Measurements from ENCODE around the gene SETBP1.
"Not testable (repeated sequence)": the region's sequence is repeated elsewhere in the genome, so short reads cannot be mapped to it uniquely, and the experiment has no call there.

SETBP1 gene

DNA sequence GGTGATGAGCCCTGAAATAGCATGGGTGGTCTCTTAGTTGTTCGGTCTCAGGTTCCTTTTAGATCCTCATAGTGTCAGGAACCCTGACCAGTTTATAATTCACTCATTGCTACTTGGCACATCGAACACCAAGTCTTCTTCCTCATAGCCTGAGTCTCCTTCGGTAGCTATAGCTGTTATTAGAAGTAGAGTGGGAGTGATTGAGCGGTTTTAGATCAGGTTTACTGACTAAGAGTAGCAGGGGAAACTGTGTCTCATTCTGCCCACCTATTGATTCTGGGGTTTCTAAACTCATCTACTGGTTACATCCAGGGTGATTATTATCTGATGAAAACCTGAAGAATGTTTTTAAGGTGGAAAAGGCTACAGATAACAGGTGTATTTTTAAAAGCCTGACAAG is 114.6 kb downstream of the SETBP1 start:
- DNase-seq: no peak

DNA sequence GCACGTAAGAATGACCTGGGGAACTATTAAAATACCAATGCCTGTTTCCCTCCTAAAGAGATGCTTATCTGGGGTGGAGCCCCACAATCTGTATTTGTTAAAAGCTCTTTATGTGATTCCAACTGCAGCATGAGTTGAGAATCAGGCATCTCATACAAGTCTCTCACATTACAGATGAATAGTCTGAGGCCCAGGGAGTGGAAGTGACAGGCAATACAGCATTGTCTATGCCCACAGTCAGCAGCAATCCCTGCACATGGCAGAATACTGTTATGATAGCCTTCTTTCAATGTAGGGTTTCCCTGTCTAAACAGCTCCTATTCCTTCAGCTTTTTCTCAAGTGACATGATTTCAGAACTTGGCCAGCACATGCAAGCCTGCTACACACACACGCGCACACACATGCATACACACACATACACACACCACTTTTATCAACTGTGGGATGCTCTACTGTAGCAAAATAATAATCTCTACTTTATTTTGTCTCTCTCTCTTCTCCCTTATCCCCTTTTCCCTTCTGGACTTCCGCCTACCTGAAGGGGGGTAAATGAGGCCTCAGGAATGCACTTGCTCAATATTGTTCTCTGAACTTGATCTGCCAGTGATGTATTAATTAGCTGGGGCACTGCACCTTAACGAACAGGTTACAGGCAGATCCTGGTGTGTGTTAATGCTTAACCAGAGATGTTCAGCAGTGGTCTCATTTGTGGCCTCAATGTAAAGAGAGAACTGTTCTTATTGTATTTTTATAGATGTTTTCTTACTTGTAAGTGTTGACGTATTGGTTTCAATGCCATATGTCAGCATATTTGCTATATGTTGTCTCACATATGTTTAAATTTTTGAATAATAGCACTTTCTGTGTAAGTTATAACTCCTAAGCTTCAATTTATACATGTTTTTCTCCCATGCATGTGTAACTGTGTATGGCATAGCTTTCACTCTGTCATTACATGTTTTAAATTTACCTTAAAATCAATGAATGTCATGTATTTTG is 116.0 kb downstream of the SETBP1 start:
- no peak for DNase-seq

DNA sequence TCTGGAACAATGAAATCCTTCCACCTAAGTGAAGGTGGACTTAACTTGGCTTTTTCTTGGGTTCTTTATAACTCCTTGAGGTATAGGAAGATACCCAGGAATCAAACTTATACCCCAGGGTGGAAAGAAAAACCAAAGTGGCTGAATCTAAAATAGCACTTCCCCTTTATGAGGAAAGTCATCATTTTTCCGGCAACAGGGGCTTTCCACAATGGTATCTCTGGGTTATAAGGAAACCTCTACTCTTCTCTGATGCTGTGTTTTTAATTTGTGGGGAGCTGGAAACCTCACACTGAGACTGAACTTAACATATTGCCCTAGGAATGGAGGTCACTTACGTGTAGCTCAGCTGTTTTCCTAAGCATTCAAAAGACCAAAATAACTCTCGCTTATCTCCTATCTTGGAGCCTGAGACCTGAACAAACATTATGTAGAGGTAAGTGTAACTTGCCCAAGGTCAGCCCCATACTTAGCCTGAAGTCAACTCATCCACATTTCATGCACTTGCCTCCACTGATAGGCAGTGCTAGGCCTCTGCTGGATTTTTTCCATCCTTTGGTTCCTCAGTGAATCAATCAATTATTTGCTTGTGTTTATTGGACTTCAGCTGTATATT is 117.9 kb downstream of the SETBP1 start:
- peak; percentile 2 for DNase-seq

DNA sequence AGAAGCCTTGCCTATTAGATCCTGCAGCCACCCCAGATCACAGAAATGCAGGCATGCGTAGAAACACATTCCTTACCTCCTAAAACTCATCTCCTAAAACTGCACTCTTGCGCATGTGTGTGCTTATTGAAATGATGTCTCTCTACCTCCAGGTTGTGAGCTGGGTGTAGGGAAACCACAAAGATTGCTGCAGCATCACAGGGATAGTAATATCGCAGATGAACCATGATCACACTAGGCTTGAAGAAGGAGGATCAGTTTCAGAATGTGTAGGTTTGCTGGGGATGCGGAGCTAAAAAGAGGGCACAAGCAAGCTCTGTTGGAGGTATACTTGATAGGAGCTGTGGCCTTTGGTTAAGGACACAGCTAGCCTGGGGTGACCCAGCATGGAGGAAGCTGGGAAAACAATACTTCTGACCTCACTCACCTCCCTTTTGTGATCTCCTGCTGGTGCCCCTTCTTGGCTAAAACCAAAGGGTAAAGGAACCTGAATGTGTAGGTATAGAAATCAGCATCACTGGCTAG is 118.8 kb downstream of the SETBP1 start:
- no peak for DNase-seq

DNA sequence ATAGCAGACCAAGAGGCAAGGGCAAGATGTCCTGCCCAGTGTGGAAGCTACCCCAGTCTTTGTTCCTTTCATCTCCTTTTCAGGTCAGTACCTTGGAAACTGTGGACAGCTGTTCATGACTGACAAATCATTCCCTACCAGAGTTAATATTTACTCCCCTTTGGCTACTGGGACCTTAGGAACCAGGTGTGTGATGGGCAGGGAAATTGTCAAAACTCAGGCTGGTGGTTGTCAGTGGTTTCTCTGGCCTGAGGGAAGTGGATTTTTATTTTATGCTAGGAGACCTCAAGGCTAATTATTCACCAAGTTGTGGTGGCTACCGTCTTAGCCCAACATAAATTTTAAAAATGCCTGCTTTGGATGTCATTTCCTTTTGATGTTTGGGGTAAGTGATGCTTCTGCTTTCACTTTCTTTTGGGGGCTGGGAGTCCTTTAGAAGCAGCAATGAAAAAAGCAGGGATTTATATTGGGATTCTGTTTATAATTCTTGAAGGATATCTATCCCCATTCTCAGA is 119.3 kb downstream of the SETBP1 start:
- no peak for DNase-seq

DNA sequence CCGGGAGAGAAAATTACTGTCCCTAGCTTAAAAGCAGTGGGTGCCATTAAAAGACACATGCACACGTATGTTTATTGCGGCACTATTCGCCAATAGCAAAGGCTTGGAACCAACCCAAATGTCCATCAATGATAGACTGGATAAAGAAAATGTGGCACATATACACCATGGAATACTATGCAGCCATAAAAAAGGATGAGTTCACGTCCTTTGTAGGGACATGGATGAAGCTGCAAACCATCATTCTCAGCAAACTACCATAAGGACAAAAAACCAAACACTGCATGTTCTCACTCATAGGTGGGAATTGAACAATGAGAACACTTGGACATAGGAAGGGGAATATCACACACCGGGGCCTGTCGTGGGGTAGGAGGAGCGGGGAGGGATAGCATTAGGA is 120.1 kb downstream of the SETBP1 start:
- not testable (repeated sequence) for DNase-seq

DNA sequence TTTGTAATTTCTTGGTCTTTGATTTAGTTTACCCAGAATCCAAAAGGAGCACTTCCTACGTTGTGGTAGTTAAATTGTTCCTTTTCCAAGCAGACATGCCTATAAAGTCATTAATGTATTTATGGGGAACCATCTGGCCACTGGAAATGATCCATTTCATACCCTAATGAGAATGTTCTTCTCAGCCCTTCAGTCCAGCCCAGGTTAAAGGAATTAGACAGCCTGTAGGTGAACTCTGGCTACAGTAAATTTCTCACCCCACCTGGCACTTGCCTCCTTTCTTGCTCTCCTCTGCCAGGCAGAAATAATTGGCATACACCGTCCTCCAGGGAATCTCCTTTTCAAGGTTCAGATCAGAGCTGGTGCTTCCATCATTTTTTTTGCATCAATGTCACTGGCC is 121.1 kb downstream of the SETBP1 start:
- DNase-seq: no peak

DNA sequence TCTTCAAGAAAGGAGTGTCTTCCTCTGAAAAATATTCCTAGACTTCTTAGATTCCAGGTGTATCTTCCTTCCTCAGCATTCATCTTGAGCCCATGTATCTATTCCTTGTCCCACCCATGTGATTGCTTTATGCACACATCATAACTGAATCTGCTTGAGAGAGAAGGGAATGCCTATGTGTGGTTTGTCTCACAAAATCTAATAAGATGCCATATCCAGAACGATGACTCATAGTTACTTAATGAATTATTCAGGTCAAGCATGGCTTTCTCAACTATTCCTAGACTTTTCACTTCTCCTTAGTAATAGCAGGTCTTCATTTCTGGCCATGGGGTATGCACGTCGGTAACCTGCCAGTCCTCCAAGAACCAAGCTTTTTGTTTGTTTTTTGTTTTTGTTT is 121.8 kb downstream of the SETBP1 start:
- DNase-seq: no peak

DNA sequence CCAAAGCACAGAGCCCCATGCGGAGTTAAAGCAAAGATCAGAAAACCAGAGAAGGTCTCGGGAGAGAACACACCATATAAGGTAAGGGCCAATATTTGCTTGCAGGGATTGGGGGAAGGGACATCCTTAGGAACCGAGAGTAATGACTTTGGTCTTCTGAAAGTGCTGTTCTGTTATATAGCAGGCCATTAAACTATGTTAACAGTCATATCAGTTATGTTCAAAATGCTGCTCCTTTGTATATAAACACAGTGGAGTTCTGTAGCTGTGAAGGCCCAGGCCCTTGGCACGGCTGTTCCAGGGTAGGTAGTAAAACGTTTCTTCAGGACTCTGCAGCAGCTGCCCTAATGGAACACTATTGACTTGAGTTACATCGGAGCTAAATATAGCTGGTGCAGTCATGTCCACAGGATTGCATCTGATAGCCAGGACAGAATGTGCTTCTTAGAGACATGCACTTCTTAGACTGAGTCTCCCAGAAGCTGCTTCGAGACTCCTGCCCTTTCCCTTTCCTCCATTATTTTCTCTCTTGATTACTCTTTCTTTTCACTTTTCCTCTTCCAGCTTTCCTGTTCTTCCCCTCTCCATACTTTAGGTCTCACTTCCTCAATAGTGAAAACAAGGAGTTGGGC is 122.4 kb downstream of the SETBP1 start:
- no peak for DNase-seq

DNA sequence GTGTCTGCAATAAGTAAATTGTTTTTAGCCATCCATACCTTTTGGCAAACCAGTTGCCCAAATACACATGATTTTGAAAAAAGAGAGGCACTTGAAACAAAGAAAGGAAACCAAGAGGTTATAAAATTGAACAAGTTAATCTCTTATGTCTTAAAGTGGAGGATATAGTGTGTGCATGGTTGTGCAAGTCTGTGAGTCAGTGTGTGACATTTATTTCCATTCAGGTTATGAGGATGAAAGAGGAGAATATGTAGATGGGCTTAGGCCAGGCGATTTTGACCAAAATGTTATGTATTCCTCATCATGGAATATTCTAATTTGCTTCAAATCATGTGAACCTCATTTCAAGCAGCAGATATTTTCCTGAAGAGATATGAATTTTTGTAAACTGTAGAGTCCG is 123.3 kb downstream of the SETBP1 start:
- DNase-seq: no peak

DNA sequence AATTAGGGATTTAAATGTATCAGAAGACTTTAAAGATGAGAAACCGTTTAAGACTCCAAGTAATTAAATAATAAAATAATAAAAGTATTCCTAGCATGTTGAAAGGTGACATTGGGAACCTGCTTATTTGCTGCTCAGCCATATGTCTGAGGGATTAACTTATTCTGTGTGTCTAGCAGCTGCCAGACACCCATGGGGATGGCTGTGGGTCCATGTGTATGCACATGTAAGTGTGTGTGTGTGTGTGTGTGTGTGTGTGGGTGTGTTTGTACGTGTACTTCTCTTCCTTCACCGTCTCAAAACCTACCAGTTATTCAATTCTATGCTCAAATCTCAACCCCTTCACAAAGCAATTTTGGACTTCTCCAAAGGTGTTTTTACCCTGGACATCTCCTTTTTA is 124.5 kb downstream of the SETBP1 start:
- no peak for DNase-seq

DNA sequence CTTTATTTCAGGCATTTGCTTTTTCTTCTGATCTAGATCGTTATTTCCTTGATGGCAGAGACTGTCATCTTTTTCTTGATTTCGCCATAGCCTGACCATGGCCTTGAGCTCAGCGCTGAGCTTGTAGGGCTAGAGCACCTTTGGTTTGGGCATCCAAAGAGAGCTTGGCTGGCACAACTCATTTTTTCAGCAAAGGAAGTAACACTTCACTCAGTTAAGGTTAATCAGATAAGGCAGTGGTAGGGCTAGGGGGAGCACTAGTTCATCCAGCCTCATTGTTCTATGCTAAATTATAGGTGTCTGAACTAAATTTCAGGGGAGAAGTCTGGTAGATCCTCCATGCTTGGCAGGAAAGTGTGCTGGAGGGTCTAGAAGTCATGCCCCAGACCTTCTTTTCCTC is 125.0 kb downstream of the SETBP1 start:
- DNase-seq: peak; percentile 18

DNA sequence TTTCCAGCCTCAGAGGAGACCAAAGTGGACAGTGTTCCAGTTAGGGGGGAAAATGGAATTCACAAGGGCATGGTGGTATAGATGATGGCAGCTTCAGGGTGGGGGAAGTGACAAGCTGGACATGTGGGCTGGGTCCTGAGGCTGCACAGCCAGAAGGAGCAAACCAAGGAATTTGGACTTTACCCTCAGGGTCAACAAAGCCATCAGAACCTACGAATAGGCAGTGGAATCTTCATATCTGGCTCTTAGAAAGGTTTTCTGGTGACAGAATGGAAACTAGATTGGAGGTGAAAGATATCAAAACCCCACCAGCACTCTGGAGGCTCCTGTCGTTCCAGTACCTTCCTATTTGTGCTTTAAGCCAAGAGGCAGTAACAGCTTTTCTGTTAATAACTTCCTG is 127.1 kb downstream of the SETBP1 start:
- no peak for DNase-seq

DNA sequence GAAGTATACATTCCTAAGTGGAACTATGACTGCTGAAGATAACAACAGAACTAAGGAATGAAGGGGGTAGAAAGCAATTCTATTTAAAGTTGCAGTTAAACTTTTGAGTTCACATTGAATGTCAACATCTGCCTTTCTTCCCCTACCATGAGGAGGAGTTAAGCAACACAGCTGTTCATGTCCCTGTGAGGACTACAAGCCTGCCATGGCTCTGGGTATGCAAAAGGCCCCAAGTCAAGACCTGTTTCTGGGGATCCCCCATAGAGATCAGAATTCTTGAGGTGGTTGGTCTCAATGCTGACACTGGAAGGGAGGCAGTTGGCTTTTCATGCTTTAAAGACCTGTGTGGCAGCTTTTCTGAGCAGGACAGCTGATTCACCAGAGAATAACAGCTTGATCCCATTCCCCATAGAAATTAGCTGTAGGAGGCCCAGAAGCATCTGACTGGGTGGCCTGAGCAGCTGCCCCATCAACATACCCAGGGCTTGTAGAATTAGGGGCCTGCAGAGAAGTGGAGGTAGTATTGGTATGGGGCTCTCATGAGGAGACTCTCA is 131.0 kb downstream of the SETBP1 start:
- DNase-seq: no peak

DNA sequence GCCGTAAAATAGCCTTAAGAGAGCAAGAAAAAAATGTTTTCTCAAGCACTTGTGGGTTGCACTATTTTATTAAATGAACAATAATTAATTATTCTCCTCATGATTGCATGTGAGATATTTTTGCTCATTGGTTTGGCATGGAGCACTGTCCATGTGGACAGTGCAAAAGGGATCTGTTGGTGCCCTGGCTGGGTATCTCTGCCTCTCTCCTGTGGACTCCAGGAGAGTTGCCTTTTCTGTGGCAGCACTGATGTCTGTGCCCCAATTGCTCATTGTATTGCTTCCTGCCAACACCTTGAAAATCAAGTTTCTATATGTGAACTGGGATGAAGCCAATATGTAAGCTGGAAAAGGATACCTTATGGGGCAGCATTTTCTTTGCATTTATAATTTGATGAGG is 131.7 kb downstream of the SETBP1 start:
- DNase-seq: no peak

DNA sequence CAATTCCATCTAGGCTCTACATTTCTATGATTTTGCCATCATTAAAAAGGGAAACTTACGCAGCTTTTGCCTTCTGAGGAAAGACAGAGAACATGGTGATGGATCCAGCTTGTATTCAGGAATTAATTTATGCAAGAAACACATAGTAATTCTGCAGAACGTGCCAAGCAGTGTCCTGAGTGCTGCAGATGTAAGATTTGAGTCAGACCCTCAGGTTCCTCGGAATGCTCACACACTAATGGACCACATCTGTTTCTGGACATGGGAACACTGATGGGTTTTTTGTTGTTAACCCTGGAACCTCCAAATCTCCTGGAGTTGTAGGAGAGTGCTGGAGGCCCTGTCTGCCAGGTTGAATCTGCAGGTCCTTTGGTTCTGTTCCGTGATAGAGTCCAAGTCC is 132.9 kb downstream of the SETBP1 start:
- DNase-seq: no peak

DNA sequence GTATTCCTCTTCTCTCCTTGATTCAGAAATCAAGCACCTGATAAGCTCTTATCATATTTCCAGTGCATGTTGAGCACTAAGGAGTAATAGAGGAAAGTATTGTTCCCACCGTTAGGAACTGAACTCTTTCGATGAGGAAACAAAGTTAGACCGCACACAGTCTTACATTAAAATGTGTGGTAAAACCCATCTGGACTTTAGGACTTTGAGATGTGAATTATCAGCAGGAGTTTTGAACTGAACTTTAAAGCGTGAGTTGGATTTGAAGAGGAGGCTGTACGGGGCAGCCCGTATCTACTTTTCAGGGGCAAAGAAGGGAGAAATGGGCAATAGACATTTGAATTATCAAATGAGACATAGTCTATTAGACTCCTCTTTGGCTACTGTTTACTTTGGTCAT is 134.4 kb downstream of the SETBP1 start:
- DNase-seq: no peak

DNA sequence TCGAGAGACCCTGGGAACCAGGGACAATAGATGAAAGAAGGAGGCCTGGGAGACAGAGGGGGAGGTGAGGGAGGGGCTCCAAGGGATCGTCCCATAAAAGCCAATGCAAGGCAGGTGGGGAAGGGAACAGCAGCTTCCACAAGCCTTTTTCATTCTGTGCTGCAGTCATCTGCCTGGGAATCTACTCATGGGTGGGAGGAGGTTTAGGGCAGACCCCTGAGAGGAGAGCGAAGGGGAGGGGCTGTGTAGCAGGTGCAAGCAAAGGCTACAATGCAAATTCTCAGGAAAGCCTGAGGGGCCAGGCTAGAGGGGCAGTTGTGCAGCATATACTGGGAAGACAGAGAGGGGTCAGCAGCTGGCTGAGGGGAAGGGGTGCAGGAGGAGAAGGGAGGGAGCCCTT is 135.4 kb downstream of the SETBP1 start:
- no peak for DNase-seq

DNA sequence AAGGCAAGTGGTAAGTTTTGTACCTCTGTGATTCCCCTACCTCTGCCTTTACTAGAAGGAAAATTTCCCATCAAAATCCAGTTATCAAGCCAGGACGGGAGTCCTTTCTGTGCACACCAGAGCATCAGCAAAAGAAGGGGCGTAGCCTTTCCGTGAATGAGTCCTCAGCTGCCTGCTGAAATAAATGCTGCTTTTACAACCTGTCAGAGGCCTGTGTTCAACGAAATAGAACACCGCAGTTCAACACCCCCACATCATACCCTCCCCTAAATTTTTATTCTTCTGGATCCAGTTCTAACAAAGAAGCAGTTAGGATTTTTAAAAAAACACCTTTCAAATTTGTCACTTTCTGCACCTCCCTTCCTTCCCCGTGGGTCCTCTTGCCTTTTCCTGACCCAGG is 135.8 kb downstream of the SETBP1 start:
- no peak for DNase-seq

DNA sequence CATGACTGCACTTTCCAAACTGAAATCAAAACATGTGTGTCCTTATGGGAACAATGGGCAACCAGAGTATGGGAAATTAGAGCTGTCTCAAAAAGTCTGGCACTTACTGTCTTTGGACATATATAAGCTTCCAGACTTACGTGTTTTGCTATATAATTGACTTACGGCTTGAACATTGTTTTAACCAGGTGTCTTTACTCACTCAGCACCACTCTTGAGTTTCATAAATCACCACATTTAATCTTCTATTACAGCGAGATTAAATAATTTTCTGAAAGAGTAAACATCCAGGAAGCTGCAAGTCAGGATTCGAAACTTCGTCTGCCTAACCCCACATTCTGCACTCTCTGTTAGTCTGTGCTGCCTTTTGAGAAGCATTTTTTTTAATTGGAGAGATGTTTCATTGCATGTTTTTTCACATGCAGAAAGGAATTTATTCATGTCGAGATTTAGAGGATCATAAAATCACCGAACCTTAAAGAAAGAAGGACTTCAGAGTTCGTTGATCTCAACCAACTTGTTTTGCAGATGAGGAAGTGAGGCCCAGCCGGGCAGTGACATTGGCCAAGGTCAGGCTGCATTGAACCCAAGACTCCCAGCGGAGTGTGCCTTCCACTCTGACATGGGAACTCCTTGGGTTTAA is 137.3 kb downstream of the SETBP1 start:
- DNase-seq: no peak

DNA sequence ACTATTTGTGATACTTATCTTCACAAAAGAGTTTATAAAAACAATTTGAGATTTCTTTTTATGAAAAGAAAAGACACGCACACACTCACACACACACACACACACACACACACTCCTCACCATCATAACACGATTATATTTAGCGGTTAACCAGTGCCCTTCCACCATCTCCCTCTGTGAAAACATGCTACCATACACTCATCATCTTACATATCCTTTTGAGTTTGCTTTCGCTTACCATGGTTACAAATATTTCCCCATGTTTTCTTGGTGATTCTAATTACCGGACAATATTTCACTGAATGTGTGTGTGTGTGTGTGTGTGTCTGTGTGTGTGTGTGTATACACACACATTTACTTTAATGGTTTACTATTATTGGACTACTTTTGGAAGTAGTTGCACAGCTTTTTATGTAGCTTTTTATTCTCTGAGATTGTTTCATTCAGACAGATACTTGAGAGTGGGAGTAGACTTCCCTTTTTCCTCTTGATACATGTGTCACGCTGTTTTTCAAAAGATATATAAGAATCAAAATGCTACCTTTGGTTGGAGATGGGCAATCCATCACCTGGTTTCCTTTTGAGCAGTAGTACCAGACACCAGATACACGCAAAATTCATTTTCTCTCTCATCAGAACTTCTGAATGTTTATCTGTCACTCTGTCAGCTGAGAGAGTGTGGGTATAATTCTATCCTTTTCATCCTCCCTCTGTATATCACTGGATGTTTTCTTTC is 138.1 kb downstream of the SETBP1 start:
- DNase-seq: no peak

DNA sequence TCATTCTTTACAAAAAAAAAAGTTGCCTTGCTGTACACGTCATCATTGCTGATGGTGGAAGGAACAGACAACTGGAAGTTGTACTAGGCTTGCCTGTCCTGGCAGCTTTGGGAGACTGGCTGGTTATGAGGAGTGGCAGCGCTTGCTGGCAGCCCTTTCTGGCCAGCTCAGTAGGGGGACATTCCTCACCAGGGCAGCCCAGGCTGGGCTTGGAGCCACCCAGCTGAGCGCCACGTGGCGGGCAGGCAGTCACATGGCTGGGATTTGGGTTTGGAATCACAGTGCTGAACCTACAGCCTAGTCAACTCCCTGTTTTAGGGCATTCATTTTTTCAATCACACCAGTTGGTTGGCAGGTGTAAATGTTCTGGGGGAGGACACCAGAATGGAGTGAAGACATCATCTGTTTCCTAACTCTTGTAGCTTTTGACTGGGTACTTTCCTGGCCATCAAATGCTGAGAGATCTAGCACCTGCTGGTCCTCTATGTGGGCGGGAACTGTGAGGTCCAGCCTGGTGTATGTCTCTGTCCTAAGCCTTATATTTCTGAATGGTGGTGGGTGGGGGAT is 139.3 kb downstream of the SETBP1 start:
- no peak for DNase-seq
